K562 (cell line): ENCODE data around the gene CAPN13.

Experiments used
- ATF1 ChIP-seq, 2 experiments: fragments of 450-650 bp in 1 of 2; IDR thresholded peaks; 2 replicates each; pipeline ENCODE4 v1.6.1; 2016; ENCODE audit warnings: missing compliant biosample characterization in 1 of 2, missing genetic modification characterization in 1 of 2
- CTCF ChIP-seq, 3 experiments: IDR thresholded peaks in 2 of 3; conservative IDR thresholded peaks in 1 of 3; 2 replicates each; pipeline ENCODE4 v1.5.1; 2011 to 2012; ENCODE audit warnings: low read length in 3 of 3, mild to moderate bottlenecking in 3 of 3, control low read depth in 2 of 3, improper control_type of control experiment in 1 of 3, inconsistent platforms in 1 of 3, low read depth in 1 of 3, mixed read lengths in 1 of 3, moderate library complexity in 1 of 3; ENCODE audit not compliant: insufficient read depth in 2 of 3
- DIDO1 ChIP-seq: fragments of 450-650 bp; IDR thresholded peaks from 2 replicates; pipeline ENCODE4 v1.6.1; 2016; ENCODE audit warnings: low read depth, missing biosample characterization, missing genetic modification characterization
- EP300 ChIP-seq: IDR thresholded peaks from 2 replicates; pipeline ENCODE4 v1.6.1; 2012; ENCODE audit warnings: low read length, improper control_type of control experiment
- EZH2 ChIP-seq: IDR thresholded peaks from 2 replicates; pipeline ENCODE4 v1.6.1; 2012; ENCODE audit warnings: low read depth, mild to moderate bottlenecking, inconsistent platforms, low read length, borderline replicate concordance
- GTF2F1 ChIP-seq: IDR thresholded peaks from 2 replicates; pipeline ENCODE4 v1.6.1; 2011; ENCODE audit warnings: low read depth, low read length, improper control_type of control experiment
- MECOM ChIP-seq: fragments of 250-450 bp; sonication (Bioruptor Pico); IDR thresholded peaks from 2 replicates; pipeline ENCODE4 v1.8.0; 2022; ENCODE audit warnings: inconsistent platforms
- SP2 ChIP-seq: IDR thresholded peaks from 2 replicates; pipeline ENCODE4 v1.6.1; 2011; ENCODE audit warnings: mild to moderate bottlenecking, low read depth, low read length, moderate library complexity; ENCODE audit not compliant: poor library complexity, severe bottlenecking; ENCODE audit errors: extremely low read depth
- ZNF239 ChIP-seq: fragments of 250-450 bp; sonication (Bioruptor Pico); IDR thresholded peaks from 2 replicates; pipeline ENCODE4 v1.4.0; 2020; ENCODE audit warnings: mild to moderate bottlenecking
- TF ChIP-seq, protein P1 (sequence below), 3 experiments: fragments of 200-800 bp in 1 of 3; fragments of 250-450 bp in 1 of 3; fragments of 450-650 bp in 1 of 3; sonication (Bioruptor Pico) in 1 of 3; sonication (Bioruptor generic) in 1 of 3; formaldehyde crosslinking in 1 of 3; IDR thresholded peaks; 2 replicates each; pipeline versions ENCODE4 v1.6.1 to v1.8.0; 2016 to 2022; ENCODE audit warnings: mild to moderate bottlenecking in 2 of 3, missing genetic modification characterization in 2 of 3, missing compliant biosample characterization in 1 of 3, moderate library complexity in 1 of 3
- TF ChIP-seq, protein P2 (sequence below): sonication (generic); formaldehyde crosslinking; IDR thresholded peaks from 2 replicates; pipeline ENCODE4 v1.9.0; 2022; ENCODE audit warnings: mild to moderate bottlenecking, missing genetic modification reagents

DNA sequence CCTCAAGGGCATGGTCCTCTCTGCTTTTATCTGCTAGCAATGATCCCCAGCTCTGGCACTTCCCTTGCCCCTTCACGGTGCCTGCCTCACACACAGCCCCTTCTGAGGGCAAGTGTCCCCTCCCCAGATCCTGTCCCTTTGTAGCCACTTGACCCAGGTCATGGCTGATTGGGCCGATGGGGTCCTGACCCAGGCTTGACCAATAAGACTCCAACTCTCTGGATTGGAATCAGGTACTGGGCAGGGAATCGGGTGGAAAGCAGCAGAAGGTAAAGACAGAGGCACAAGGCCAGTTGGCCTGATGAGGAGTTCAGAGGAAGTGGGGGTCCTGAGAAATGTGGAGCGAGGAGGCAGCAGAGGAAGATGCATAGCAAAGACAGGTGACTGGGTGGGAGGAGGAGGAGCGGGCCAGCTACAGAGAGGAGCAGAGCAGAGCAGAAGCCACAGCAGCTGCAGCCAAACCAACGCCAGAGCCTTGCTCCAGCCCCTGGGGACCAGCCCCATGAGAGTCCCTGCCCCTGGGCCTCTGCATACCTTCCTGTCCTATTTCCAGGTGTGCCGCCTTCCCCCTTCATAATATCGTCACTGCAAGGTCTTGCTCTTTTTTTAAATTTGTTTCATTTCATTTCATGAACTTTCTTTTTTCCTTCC lies 39.1 kb downstream of the CAPN13 start:
- TF ChIP-seq MECOM (CRISPR knock-in tag) = no peak
- no peak for TF ChIP-seq ATF1 (CRISPR knock-in tag; IDR thresholded peaks at IDR 0.05)
- no peak for TF ChIP-seq ATF1 (tag; IDR thresholded peaks at IDR 0.05)
- TF ChIP-seq EZH2 = no peak
- TF ChIP-seq, protein P1, sequence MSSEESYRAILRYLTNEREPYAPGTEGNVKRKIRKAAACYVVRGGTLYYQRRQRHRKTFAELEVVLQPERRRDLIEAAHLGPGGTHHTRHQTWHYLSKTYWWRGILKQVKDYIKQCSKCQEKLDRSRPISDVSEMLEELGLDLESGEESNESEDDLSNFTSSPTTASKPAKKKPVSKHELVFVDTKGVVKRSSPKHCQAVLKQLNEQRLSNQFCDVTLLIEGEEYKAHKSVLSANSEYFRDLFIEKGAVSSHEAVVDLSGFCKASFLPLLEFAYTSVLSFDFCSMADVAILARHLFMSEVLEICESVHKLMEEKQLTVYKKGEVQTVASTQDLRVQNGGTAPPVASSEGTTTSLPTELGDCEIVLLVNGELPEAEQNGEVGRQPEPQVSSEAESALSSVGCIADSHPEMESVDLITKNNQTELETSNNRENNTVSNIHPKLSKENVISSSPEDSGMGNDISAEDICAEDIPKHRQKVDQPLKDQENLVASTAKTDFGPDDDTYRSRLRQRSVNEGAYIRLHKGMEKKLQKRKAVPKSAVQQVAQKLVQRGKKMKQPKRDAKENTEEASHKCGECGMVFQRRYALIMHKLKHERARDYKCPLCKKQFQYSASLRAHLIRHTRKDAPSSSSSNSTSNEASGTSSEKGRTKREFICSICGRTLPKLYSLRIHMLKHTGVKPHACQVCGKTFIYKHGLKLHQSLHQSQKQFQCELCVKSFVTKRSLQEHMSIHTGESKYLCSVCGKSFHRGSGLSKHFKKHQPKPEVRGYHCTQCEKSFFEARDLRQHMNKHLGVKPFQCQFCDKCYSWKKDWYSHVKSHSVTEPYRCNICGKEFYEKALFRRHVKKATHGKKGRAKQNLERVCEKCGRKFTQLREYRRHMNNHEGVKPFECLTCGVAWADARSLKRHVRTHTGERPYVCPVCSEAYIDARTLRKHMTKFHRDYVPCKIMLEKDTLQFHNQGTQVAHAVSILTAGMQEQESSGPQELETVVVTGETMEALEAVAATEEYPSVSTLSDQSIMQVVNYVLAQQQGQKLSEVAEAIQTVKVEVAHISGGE (CRISPR knock-in tag; IDR thresholded peaks at IDR 0.05) = no peak
- no peak for TF ChIP-seq DIDO1 (tag)
- TF ChIP-seq, protein P2, sequence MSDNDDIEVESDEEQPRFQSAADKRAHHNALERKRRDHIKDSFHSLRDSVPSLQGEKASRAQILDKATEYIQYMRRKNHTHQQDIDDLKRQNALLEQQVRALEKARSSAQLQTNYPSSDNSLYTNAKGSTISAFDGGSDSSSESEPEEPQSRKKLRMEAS (CRISPR knock-in tag) = no peak
- no peak for TF ChIP-seq ZNF239 (CRISPR knock-in tag)
- TF ChIP-seq CTCF (IDR thresholded peaks at IDR 0.05 in 2 of 3, conservative IDR thresholded peaks at IDR 0.05 in 1 of 3; ENCODE audit: insufficient read depth in 2 of 3, low read depth in 1 of 3, low read length in 3 of 3) = no peak
- no peak for TF ChIP-seq EP300
- no peak for TF ChIP-seq GTF2F1
- no peak for TF ChIP-seq SP2
